ENCODE data around the gene ZNF738.

DNA sequence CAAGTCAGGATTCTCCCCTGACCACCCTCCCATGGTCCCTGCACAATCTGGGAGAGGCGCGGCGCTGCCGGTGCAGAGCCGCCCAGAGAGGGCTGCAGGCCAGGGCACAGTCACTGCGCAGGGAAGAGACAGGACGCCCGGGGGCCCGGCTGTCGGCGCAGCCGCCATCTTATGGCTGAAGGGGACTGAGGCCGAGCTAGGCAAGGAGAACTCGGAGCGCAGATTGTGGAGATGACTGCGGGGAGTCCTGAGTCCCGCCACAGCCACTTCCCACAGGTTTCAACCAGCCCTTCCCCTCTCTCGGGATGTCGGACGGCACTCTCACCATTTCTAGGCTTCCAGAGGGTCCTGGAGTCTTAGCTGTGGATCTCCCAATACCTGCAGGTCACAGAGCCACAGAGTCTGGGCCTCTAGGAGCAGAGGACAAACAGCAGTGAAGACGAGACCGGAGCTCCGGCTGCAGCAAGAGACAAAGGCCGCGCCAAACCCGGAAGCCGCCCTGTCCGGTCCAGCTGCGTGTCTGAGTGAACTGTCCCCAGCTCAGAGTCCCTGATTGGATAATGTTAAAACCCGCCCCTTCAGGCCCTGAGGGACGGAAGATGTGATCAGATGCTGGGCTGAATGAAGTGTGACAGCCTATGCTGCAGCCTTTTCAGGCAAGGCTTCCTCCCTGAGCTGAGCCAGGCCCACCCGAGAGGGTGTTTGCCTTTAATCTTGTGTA lies 29.8 kb upstream of the ZNF738 start, which contains the start of gene ZNF708:
- TF ChIP-seq ZNF274 (IDR thresholded peaks at IDR 0.05; ENCODE audit: low read depth, low read length) (no peak), YY1 (IDR thresholded peaks at IDR 0.05; ENCODE audit: insufficient read depth, insufficient read length) (no peak), SUZ12 (IDR thresholded peaks at IDR 0.05; ENCODE audit: extremely low read depth, insufficient read depth, insufficient read length) (no peak)
